ENCODE measurements around the gene SYPL2.
A peak's percentile ranks its signal among the peaks of the same experiment; 100 is the strongest.

- TF ChIP-seq CTCF (IDR thresholded peaks at IDR 0.05; ENCODE audit: low read length) (peak; percentile 6; the same call in 1 of the 2 replicates), EZH2 (IDR thresholded peaks at IDR 0.05; ENCODE audit: borderline replicate concordance, low read length) (no peak)
Measured at GRCh38 chr1:109478806-109479205, 12.5 kb downstream of the SYPL2 start.
